GM15510 (cell line): ENCODE data around the gene PCBP2.
A peak's percentile ranks its signal among the peaks of the same experiment; 100 is the strongest.

Source experiments
- POLR2A ChIP-seq: IDR thresholded peaks from 3 replicates; pipeline ENCODE4 v1.6.1; 2011; ENCODE audit warnings: borderline replicate concordance; ENCODE audit not compliant: insufficient read length; ENCODE audit errors: extremely low read depth

The PCBP2 gene

DNA sequence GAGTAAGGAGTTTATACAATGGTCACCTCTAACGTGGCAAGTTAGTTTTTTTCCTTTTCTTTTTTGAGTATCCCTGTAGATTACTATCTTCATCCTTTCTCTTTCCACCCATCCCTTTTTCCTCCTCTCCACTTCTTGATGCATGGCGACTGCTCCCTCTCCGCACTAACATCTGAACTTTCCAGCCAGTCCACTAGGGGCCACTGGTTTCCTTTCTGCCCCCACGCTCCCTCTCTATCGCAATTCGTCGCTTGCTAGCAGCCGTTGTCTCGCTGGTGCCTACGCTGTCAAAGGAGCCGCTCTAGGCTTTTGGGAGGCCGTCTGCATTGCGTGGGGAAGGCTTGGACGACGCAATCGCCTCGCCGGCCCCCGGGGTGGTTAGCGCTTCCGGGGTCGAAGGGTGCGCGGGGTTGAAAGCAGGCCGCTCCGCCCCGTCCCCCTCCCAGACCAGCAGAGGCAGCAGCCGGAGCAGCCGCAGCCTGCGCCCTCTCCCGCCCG lies at the start of gene PCBP2:
Gene PCBP2, plus strand, starts transcription at position 442 of the 498 bp plus-strand sequence. CDS start 2,699 bp downstream, outside the sequence.
- TF ChIP-seq POLR2A: peak; percentile 81

GRCh38 chr12:53402871-53403270 lies 49.0 kb upstream of the PCBP2 start:
- no peak for TF ChIP-seq POLR2A

- TF ChIP-seq POLR2A: no peak
Measured at GRCh38 chr12:53410951-53411350, 41.0 kb upstream of the PCBP2 start.

DNA sequence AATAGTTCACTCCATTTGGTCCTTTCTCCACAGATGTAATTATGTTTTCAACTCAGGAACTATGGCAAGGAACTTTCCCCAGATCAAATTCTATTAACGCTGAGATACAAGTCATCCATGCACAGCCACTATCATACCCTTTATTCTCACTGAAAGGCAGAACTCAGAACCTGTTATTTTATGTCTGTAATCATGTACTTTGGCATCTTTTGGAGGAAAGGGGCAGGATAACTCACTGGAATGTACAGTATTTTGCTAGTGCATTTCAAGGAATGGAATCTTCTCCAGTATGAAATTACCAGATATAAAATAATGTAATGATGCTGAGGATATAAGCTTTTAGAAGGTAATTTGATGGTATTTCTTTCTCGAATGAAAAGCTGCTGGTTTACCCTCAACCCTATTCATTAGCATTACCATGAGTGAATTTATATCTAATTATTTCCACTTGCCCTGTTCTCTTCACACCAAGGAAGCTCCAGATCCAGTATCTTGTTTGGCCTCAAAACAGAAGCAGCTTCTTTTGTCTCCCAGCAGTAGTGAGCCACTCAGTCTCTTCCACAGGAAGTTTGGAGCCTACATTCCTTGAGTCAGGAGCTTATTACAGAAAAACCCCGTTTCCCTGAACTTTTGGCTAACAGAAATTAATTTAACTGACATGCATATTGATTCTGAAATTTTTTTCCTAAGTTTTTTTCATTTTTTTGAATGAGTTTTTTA lies 38.3 kb upstream of the PCBP2 start:
- no peak for TF ChIP-seq POLR2A

GRCh38 chr12:53414756-53415417 lies 37.0 kb upstream of the PCBP2 start:
- no peak for TF ChIP-seq POLR2A

DNA sequence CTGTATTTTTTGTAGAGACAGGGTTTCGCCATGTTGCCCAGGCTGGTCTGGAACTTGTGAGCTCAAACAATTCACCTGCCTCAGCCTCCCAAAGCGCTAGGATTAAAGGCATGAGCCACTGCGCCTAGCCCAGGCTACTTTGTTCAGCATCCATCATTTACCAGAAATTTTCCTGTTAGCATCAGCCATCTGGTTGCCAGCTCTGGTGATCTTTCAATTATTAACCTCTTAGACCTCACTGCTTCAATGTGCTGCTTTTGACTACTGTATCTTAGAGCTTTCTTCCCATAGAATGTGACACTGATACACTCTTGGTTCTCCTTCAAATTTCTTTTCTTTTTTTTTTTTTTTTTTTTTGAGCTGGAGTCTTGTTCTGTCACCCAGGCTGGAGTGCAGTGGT lies 33.7 kb upstream of the PCBP2 start:
- no peak for TF ChIP-seq POLR2A

- TF ChIP-seq POLR2A: no peak
Measured at GRCh38 chr12:53419756-53420155, 32.1 kb upstream of the PCBP2 start.

GRCh38 chr12:53423597-53423996 lies 28.3 kb upstream of the PCBP2 start, which contains the start of gene AMHR2:
Gene AMHR2, plus strand, starts transcription at chr12:53423855. Its CDS starts 80 bp downstream, at chr12:53423935.
- no peak for TF ChIP-seq POLR2A

GRCh38 chr12:53424626-53425514 lies 27.0 kb upstream of the PCBP2 start:
- TF ChIP-seq POLR2A: no peak

DNA sequence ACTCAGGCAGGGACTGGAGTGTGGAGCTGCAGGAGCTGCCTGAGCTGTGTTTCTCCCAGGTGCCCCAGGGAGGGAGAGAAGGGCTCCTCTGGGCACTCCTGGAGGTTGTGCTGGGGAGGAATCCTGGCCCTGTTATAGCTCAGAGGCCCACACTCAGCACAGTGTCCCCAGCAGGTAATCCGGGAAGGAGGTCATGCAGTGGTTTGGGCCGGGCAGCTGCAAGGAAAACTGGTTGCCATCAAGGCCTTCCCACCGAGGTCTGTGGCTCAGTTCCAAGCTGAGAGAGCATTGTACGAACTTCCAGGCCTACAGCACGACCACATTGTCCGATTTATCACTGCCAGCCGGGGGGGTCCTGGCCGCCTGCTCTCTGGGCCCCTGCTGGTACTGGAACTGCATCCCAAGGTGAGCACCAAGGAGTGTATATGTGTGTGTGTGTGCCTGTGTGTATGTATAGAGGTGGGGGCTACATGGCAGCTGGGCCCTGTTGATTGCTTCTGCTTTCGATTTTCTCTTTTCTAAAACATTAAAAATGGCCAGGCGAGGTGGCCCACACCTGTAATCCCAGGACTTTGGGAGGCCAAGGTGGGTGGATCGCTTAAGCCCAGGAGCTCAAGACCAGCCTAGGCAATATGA lies 26.3 kb upstream of the PCBP2 start:
- TF ChIP-seq POLR2A: no peak

DNA sequence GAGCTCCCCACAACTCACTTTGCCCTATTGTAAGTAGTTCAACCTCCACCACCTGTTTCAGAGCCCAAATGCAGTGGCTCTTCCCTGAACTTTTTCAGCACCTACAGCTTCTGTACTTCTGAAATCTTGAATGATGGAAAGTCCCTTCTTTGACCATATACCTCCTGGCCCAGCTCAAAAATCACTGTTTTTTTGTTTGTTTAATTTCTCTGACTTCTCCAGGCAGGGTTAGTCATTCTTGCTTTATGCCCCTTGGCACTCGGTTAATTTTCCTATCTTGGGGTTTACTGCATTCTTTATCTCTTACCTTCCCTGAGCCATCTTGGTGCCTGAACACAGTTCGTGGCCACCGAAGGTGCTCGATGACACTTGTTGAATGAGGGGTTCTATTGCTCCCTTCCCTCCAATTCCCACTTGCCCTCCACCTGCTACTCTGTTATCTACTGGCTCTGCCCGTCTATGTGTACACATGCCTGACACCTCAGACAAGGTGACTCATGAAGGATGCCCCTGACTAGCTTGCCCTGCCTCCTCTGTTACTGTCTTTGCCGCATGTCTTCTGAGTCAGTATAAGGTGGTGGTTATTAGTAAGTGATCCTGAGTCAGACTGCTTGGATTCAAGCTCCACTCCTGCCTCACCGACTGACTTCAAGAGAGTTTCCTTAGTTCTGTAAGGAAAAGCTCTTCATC lies 23.9 kb upstream of the PCBP2 start:
- no peak for TF ChIP-seq POLR2A

GRCh38 chr12:53428741-53429140 lies 23.2 kb upstream of the PCBP2 start:
- no peak for TF ChIP-seq POLR2A

- TF ChIP-seq POLR2A: no peak
Measured at GRCh38 chr12:53430116-53430515, 21.8 kb upstream of the PCBP2 start.

DNA sequence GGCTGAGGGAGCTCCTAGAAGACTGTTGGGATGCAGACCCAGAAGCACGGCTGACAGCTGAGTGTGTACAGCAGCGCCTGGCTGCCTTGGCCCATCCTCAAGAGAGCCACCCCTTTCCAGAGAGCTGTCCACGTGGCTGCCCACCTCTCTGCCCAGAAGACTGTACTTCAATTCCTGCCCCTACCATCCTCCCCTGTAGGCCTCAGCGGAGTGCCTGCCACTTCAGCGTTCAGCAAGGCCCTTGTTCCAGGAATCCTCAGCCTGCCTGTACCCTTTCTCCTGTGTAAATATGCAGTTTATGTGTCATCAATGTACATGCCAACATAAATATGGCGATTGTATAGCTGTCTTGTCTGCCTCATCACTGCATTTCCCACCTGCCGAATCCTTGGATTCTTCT lies 20.7 kb upstream of the PCBP2 start:
- no peak for TF ChIP-seq POLR2A
